ENCODE data around the gene SLC7A9.

DNA sequence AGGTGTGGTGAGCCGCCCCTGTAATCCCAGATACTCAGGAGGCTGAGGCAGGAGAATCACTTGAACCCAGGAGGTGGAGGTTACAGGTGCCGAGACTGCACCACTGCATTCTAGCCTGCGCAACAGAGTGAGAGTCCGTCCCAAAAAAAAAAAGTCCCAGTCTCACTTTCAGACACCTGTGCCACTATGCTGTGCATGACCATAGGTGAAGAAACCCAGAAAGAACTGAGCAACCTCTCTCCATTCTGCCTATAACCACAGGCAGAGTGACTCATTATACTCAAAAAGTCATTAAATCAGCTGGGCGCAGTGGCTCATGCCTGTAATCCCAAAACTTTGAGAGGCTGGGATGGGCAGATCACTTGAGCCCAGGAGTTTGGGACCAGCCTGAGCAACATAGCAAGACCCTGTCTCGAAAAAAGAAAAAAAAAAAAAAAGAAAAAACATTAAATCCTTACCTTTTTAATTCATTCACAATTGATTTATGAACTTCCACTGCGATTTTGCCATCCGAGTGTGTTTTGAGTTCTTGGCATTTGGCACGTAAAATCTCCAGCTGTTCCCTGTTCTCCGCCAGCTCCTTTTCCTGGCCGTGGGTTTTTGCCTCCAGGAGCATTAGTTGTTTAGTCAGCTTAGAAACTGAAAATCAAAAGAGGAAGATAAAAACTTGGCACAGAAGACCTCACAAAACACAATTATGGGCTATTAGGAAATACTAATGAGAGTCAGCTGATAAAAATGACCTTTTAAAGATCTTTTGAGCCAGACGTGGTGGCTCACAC lies 45.5 kb upstream of the SLC7A9 start:
- TF ChIP-seq POLR2AphosphoS5 (IDR thresholded peaks at IDR 0.05; ENCODE audit: low read depth, low read length) (no peak), TAF1 (IDR thresholded peaks at IDR 0.05; ENCODE audit: borderline replicate concordance, insufficient read depth, low read length) (no peak)
- TF ChIP-seq, protein P1, sequence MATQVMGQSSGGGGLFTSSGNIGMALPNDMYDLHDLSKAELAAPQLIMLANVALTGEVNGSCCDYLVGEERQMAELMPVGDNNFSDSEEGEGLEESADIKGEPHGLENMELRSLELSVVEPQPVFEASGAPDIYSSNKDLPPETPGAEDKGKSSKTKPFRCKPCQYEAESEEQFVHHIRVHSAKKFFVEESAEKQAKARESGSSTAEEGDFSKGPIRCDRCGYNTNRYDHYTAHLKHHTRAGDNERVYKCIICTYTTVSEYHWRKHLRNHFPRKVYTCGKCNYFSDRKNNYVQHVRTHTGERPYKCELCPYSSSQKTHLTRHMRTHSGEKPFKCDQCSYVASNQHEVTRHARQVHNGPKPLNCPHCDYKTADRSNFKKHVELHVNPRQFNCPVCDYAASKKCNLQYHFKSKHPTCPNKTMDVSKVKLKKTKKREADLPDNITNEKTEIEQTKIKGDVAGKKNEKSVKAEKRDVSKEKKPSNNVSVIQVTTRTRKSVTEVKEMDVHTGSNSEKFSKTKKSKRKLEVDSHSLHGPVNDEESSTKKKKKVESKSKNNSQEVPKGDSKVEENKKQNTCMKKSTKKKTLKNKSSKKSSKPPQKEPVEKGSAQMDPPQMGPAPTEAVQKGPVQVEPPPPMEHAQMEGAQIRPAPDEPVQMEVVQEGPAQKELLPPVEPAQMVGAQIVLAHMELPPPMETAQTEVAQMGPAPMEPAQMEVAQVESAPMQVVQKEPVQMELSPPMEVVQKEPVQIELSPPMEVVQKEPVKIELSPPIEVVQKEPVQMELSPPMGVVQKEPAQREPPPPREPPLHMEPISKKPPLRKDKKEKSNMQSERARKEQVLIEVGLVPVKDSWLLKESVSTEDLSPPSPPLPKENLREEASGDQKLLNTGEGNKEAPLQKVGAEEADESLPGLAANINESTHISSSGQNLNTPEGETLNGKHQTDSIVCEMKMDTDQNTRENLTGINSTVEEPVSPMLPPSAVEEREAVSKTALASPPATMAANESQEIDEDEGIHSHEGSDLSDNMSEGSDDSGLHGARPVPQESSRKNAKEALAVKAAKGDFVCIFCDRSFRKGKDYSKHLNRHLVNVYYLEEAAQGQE (IDR thresholded peaks at IDR 0.05; ENCODE audit: insufficient read depth in 1 of 2, low read depth in 2 of 2, low read length in 2 of 2), result no peak
